HEK293 (cell line): ENCODE data around the gene KCNJ15.

Experiments used
- CTCF ChIA-PET: fragments of 350-600 bp; formaldehyde crosslinking; extraction: SDS; loops from one replicate; lab custom pipeline; 2021; ENCODE audit warnings: antibody characterized with exemption; lab: Yijun Ruan, JAX
- POLR2A ChIA-PET: fragments of 300-600 bp; formaldehyde crosslinking; extraction: SDS; loops from one replicate; lab custom pipeline; 2020; ENCODE audit warnings: antibody characterized with exemption, inconsistent platforms; lab: Yijun Ruan, JAX
- H3K27ac ChIP-seq: fragments of 200-500 bp; sonication (Bioruptor generic); 2 replicates; pipeline ENCODE4 v1.5.1; 2014; ENCODE audit warnings: low read depth, low read length, control low read depth, inconsistent platforms; ENCODE audit errors: extremely low read depth
- H3K36me3 ChIP-seq, 2 experiments: fragments of 200-500 bp in 1 of 2; sonication (Bioruptor generic) in 1 of 2; 1 replicate in 1 of 2; 2 replicates in 1 of 2; pipeline ENCODE4 v1.5.1; 2014 to 2017; ENCODE audit warnings: inconsistent platforms in 2 of 2, low read length in 2 of 2; ENCODE audit not compliant: control insufficient read depth in 2 of 2, insufficient read depth in 1 of 2
- H3K4me1 ChIP-seq: fragments of 200-500 bp; sonication (Bioruptor generic); 2 replicates; pipeline ENCODE4 v1.5.1; 2014; ENCODE audit warnings: mild to moderate bottlenecking, low read length, inconsistent platforms; ENCODE audit not compliant: control insufficient read depth, insufficient read depth
- H3K4me3 ChIP-seq: 2 replicates; pipeline ENCODE4 v1.5.1; 2011; ENCODE audit warnings: low read depth, mild to moderate bottlenecking, control low read depth, low read length, moderate library complexity
- H3K9me3 ChIP-seq: fragments of 200-500 bp; sonication (Bioruptor generic); 2 replicates; pipeline ENCODE4 v1.5.1; 2014; ENCODE audit warnings: low read depth, low read length, inconsistent platforms; ENCODE audit not compliant: control insufficient read depth, insufficient read depth
- ELK4 ChIP-seq: IDR thresholded peaks from 2 replicates; pipeline ENCODE4 v1.6.1; 2011; ENCODE audit warnings: mild to moderate bottlenecking, low read depth, low read length, borderline replicate concordance
- FEZF1 ChIP-seq: fragments of 450-650 bp; formaldehyde crosslinking; IDR thresholded peaks from 2 replicates; pipeline ENCODE4 v1.5.1; 2016; ENCODE audit warnings: missing biosample characterization, missing genetic modification characterization
- GLIS1 ChIP-seq: fragments of 450-650 bp; formaldehyde crosslinking; IDR thresholded peaks from 2 replicates; pipeline ENCODE4 v1.5.1; 2016; ENCODE audit warnings: missing biosample characterization, missing genetic modification characterization
- OSR2 ChIP-seq: fragments of 450-650 bp; formaldehyde crosslinking; IDR thresholded peaks from 2 replicates; pipeline ENCODE4 v1.5.1; 2016; ENCODE audit warnings: missing biosample characterization, missing genetic modification characterization
- PRDM10 ChIP-seq: fragments of 450-650 bp; formaldehyde crosslinking; IDR thresholded peaks from 2 replicates; pipeline ENCODE4 v1.5.1; 2016; ENCODE audit warnings: missing biosample characterization, missing genetic modification characterization
- REPIN1 ChIP-seq: fragments of 450-650 bp; formaldehyde crosslinking; IDR thresholded peaks from 2 replicates; pipeline ENCODE4 v1.5.1; 2017; ENCODE audit warnings: missing biosample characterization, missing genetic modification characterization, low read depth
- SCRT2 ChIP-seq: fragments of 450-650 bp; formaldehyde crosslinking; IDR thresholded peaks from 2 replicates; pipeline ENCODE4 v1.5.1; 2016; ENCODE audit warnings: missing biosample characterization, missing genetic modification characterization
- SETDB1 ChIP-seq: IDR thresholded peaks from one replicate; pipeline ENCODE4 v1.6.1; 2017; ENCODE audit warnings: mild to moderate bottlenecking, low read length, moderate library complexity, mixed read lengths; ENCODE audit not compliant: insufficient read length
- ZFP37 ChIP-seq: fragments of 450-650 bp; formaldehyde crosslinking; IDR thresholded peaks from 2 replicates; pipeline ENCODE4 v1.5.1; 2016; ENCODE audit warnings: missing biosample characterization, missing genetic modification characterization
- ZFP69B ChIP-seq: fragments of 450-650 bp; formaldehyde crosslinking; IDR thresholded peaks from 2 replicates; pipeline ENCODE4 v1.5.1; 2016; ENCODE audit warnings: missing biosample characterization, missing genetic modification characterization
- ZNF350 ChIP-seq: fragments of 450-650 bp; formaldehyde crosslinking; IDR thresholded peaks from 2 replicates; pipeline ENCODE4 v1.5.0; 2017; ENCODE audit warnings: missing biosample characterization, mild to moderate bottlenecking, missing genetic modification characterization
- ZNF596 ChIP-seq: fragments of 450-650 bp; IDR thresholded peaks from 2 replicates; pipeline ENCODE4 v1.5.0; 2018; ENCODE audit warnings: missing biosample characterization, mild to moderate bottlenecking, missing genetic modification characterization, moderate library complexity
- ZNF629 ChIP-seq: fragments of 450-650 bp; formaldehyde crosslinking; IDR thresholded peaks from 2 replicates; pipeline ENCODE4 v1.5.1; 2017; ENCODE audit warnings: missing biosample characterization, missing genetic modification characterization
- ZNF645 ChIP-seq: fragments of 450-650 bp; formaldehyde crosslinking; IDR thresholded peaks from 2 replicates; pipeline ENCODE4; 2016; ENCODE audit warnings: missing biosample characterization, missing genetic modification characterization
- ZNF704 ChIP-seq: fragments of 450-650 bp; formaldehyde crosslinking; IDR thresholded peaks from 2 replicates; pipeline ENCODE4 v1.5.1; 2016; ENCODE audit warnings: missing biosample characterization, missing genetic modification characterization
- ZNF747 ChIP-seq: fragments of 450-650 bp; formaldehyde crosslinking; IDR thresholded peaks from 2 replicates; pipeline ENCODE4 v1.5.1; 2016; ENCODE audit warnings: missing biosample characterization, missing genetic modification characterization
- ZNF768 ChIP-seq: fragments of 450-650 bp; formaldehyde crosslinking; IDR thresholded peaks from 2 replicates; pipeline ENCODE4 v1.5.1; 2018; ENCODE audit warnings: missing biosample characterization, mild to moderate bottlenecking, missing genetic modification characterization
- ZSCAN5A ChIP-seq: fragments of 450-650 bp; formaldehyde crosslinking; IDR thresholded peaks from 2 replicates; pipeline ENCODE4 v1.5.1; 2016; ENCODE audit warnings: missing biosample characterization, missing genetic modification characterization
- ZXDB ChIP-seq: fragments of 450-650 bp; formaldehyde crosslinking; IDR thresholded peaks from 2 replicates; pipeline ENCODE4 v1.5.1; 2016; ENCODE audit warnings: missing biosample characterization, missing genetic modification characterization

Gene KCNJ15

GRCh38 chr21:38249696-38250278 is 7.0 kb upstream of the KCNJ15 start:
- H3K27ac ChIP-seq = no peak overlapping the region
- POLR2A ChIA-PET = no interaction called here
- H3K4me1 ChIP-seq = peaks cover 13% of the 10 kb centered on the region
- no peaks in the 10 kb centered on the region for H3K36me3 ChIP-seq
- no peak for TF ChIP-seq ZXDB
- TF ChIP-seq ZFP69B (tag by site-specific recombination) = no peak
- no peak for TF ChIP-seq OSR2
- no peak for TF ChIP-seq ZNF645 (tag by site-specific recombination)
- no peak for TF ChIP-seq ZFP37 (tag by site-specific recombination)
- TF ChIP-seq FEZF1 = no peak
- TF ChIP-seq ZNF768 (tag by site-specific recombination) = no peak
- no peak for TF ChIP-seq ZNF704 (tag by site-specific recombination)
- TF ChIP-seq SCRT2 = no peak
- no peak for TF ChIP-seq ZSCAN5A (tag by site-specific recombination)
- TF ChIP-seq SETDB1 = no peak
- H3K4me3 ChIP-seq = no peak overlapping the region
- H3K9me3 ChIP-seq = no peaks in the 10 kb centered on the region
- CTCF ChIA-PET = interaction anchor here (1.0 to 1.2 kb wide), 2 partner anchors 10 to 30 kb away, joined by 4 read pairs; no protein-coding TSS in a partner anchor

- ChIA-PET CTCF (interaction anchor here (0.6 to 1.2 kb wide), 2 partner anchors 8 to 16 kb away, joined by 4 read pairs; no protein-coding TSS in a partner anchor), POLR2A (no interaction called here)
- TF ChIP-seq ZNF596 (tag by site-specific recombination) = no peak
- no peak for TF ChIP-seq REPIN1
- TF ChIP-seq ZNF747 = no peak
- no peak for TF ChIP-seq ZNF350 (tag by site-specific recombination)
- Histone ChIP-seq H3K4me1 (peaks cover 17% of the 10 kb centered on the region), H3K27ac (no peak overlapping the region), H3K36me3 (no peaks in the 10 kb centered on the region), H3K9me3 (no peaks in the 10 kb centered on the region), H3K4me3 (no peak overlapping the region)
Observed at GRCh38 chr21:38250991-38251418, 5.8 kb upstream of the KCNJ15 start.

GRCh38 chr21:38254970-38255369 is 1.8 kb upstream of the KCNJ15 start:
- ChIA-PET POLR2A (no interaction called here), CTCF (interaction anchor here (0.6 to 2.1 kb wide), 9 partner anchors 11 to 776 kb away, joined by 3 to 15 read pairs (median 4); no protein-coding TSS in a partner anchor)
- no peak overlapping the region for H3K4me3 ChIP-seq
- no peaks in the 10 kb centered on the region for H3K9me3 ChIP-seq
- no peaks in the 10 kb centered on the region for H3K36me3 ChIP-seq
- no peak overlapping the region for H3K27ac ChIP-seq
- peaks cover 4% of the 10 kb centered on the region for H3K4me1 ChIP-seq
- TF ChIP-seq PRDM10 (tag by site-specific recombination) = peak; percentile 54
- TF ChIP-seq ELK4 = no peak
- peak; percentile 78 for TF ChIP-seq GLIS1 (tag by site-specific recombination)
- TF ChIP-seq ZNF629 (tag by site-specific recombination) = no peak
